Stomach smooth muscle (tissue), 2 donors: ENCODE data around the gene FIBIN.
"Not testable (repeated sequence)": the region's sequence is repeated elsewhere in the genome, so short reads cannot be mapped to it uniquely, and the experiment has no call there.

Source experiments
- H3K27ac ChIP-seq: one replicate; pipeline ENCODE4 v1.7.0; 2013; ENCODE audit warnings: mild to moderate bottlenecking, low read length, inconsistent platforms
- H3K27me3 ChIP-seq, 2 donors: one replicate each; pipeline ENCODE4 v1.7.0; 2013; ENCODE audit warnings: low read length in 2 of 2; ENCODE audit not compliant: insufficient read depth in 2 of 2, control insufficient read depth in 1 of 2
- H3K36me3 ChIP-seq, 2 donors: one replicate each; pipeline ENCODE4 v1.7.0; 2013; ENCODE audit warnings: low read length in 2 of 2; ENCODE audit not compliant: control insufficient read depth in 2 of 2, insufficient read depth in 2 of 2
- H3K4me1 ChIP-seq: one replicate; pipeline ENCODE4 v1.7.0; 2013; ENCODE audit warnings: low read length; ENCODE audit not compliant: control insufficient read depth, insufficient read depth
- H3K4me3 ChIP-seq, 2 donors: one replicate each; pipeline ENCODE4 v1.7.0; 2013; ENCODE audit warnings: low read length in 2 of 2
- H3K9ac ChIP-seq, 2 donors: one replicate each; pipeline ENCODE4 v1.7.0; 2013; ENCODE audit warnings: low read length in 2 of 2, mild to moderate bottlenecking in 1 of 2
- H3K9me3 ChIP-seq, 2 donors: one replicate each; pipeline ENCODE4 v1.7.0; 2013; ENCODE audit warnings: low read length in 2 of 2; ENCODE audit not compliant: control insufficient read depth in 2 of 2
- donor health status: healthy.
- donor health status: Pancreatic carcinoma.

Gene FIBIN

GRCh38 chr11:26958005-26958701, 35.8 kb upstream of the FIBIN start:
- no peaks in the 10 kb centered on the region for H3K4me1 ChIP-seq
- H3K27ac ChIP-seq, result no peak overlapping the region
- no peak overlapping the region for H3K9ac ChIP-seq
- H3K4me3 ChIP-seq, result no peak overlapping the region
- H3K36me3 ChIP-seq, result no peaks in the 10 kb centered on the region
- H3K27me3 ChIP-seq, result no peaks in the 10 kb centered on the region
- H3K9me3 ChIP-seq, result no peaks in the 10 kb centered on the region

DNA sequence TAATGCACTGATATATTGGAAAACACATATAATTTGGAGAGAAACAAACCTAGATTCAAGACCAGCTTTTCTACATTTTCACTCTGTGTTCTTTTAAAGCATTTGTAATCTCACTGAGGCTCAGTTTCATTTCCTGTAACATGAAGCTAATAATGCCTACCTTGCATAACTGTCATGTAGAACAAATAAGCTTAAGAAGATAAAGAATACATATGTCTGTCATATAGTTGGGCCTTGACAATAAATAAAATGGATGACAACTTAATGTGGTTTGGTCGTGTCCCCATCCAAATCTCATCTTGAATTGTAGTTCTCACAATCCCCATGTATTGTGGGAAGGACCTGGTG, 35.2 kb upstream of the FIBIN start:
- Histone ChIP-seq H3K4me1 (no peaks in the 10 kb centered on the region), H3K36me3 (no peaks in the 10 kb centered on the region), H3K27me3 (no peaks in the 10 kb centered on the region), H3K9ac (no peak overlapping the region), H3K9me3 (no peaks in the 10 kb centered on the region), H3K4me3 (no peak overlapping the region), H3K27ac (no peak overlapping the region)

DNA sequence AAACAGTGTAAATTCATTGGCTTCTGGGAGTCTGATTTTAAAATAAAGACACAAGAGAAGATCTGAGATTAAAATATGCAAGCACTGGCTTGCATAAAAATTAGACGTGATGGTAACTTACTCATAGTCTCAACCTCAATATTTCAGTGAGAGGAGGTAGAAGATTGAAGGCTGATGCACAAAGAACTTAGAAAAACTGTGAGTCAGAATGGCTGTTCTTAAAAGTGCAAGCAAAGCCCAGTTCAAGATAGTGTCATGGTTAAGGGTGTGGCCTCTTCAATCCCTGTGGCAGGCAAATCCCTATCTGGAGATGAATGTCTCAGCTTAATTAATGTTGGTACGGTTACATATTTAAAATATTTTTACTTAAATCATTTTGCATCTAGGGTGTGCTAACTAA, 33.6 kb upstream of the FIBIN start:
- no peak overlapping the region for H3K9ac ChIP-seq
- no peaks in the 10 kb centered on the region for H3K36me3 ChIP-seq
- no peaks in the 10 kb centered on the region for H3K9me3 ChIP-seq
- no peak overlapping the region for H3K4me3 ChIP-seq
- no peaks in the 10 kb centered on the region for H3K27me3 ChIP-seq
- no peak overlapping the region for H3K27ac ChIP-seq
- peaks cover 6% of the 10 kb centered on the region for H3K4me1 ChIP-seq

DNA sequence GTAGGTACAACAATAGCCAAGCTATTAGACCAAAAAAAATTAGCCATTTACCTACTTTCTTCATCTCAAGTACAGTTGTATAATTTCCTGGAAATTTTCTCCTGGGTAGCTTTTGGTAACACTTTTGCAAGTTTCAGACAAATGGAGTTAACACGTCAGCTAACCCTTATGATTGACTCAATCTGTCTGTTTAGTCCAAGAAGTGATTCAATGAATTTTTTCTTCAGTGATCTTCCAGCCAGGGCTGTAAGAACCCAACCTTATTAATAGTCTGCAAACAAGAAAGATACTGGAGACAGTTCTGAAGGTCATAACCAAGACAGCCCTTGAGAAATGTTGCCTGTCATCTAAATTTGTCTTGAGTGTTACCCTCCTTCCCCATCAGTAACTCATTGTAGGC, 30.1 kb upstream of the FIBIN start:
- no peaks in the 10 kb centered on the region for H3K36me3 ChIP-seq
- H3K9ac ChIP-seq, result no peak overlapping the region
- H3K4me1 ChIP-seq, result peaks cover 6% of the 10 kb centered on the region
- no peaks in the 10 kb centered on the region for H3K9me3 ChIP-seq
- no peak overlapping the region for H3K4me3 ChIP-seq
- no peaks in the 10 kb centered on the region for H3K27me3 ChIP-seq
- no peak overlapping the region for H3K27ac ChIP-seq

- H3K9me3 ChIP-seq, result no peaks in the 10 kb centered on the region
- no peak overlapping the region for H3K9ac ChIP-seq
- no peaks in the 10 kb centered on the region for H3K36me3 ChIP-seq
- no peak overlapping the region for H3K4me3 ChIP-seq
- H3K4me1 ChIP-seq, result peaks cover 6% of the 10 kb centered on the region
- H3K27ac ChIP-seq, result no peak overlapping the region
- no peaks in the 10 kb centered on the region for H3K27me3 ChIP-seq
These were observed 29.6 kb upstream of the FIBIN start for GRCh38 chr11:26964339-26964738.

- not testable (repeated sequence) for H3K27me3 ChIP-seq, H3K27ac ChIP-seq
These were observed 28.9 kb upstream of the FIBIN start for GRCh38 chr11:26964847-26965485.

GRCh38 chr11:26971961-26972360, 22.0 kb upstream of the FIBIN start:
- H3K4me1 ChIP-seq, result peaks cover 6% of the 10 kb centered on the region
- no peak overlapping the region for H3K4me3 ChIP-seq
- H3K27ac ChIP-seq, result no peak overlapping the region
- H3K36me3 ChIP-seq, result no peaks in the 10 kb centered on the region
- no peaks in the 10 kb centered on the region for H3K27me3 ChIP-seq
- H3K9me3 ChIP-seq, result no peaks in the 10 kb centered on the region
- H3K9ac ChIP-seq, result no peak overlapping the region

More at GRCh38 chr11:26964847-26965485, 28.9 kb upstream of the FIBIN start:
- H3K4me3 ChIP-seq, H3K36me3 ChIP-seq, H3K9ac ChIP-seq, H3K4me1 ChIP-seq, H3K9me3 ChIP-seq: not testable (repeated sequence)

DNA sequence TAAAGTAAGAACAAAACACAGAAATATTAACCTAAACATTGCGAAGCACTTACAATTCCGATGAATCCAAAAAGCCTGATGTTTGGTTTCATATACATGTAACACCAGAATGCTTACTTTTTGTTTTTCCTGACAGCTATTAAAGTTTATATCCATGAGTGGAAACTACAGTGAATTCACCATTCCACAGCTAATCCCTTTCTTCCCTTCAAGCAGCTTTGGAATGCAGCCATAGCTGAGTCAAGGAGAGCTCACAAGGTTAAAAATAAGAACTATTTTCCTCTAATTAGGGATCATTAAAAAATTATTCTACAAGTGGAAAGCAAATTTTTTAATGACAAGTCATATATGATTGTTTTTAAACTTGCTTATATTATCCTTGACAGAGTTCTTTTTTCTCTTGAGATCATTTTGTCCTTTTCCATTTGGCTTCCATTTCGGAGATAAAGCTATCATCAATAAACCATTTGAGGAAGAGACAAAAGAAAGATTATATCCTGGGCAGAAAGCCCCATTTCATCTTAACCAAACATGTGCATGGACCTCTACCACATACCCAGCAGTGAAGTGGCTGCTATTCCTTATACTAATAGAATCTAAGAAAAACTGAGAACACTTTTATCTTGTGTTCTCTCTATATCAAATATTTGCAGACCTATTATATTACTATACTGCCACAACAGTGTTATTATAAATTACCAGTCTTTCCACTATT, 19.7 kb upstream of the FIBIN start:
- H3K9ac ChIP-seq, result no peak overlapping the region
- H3K4me1 ChIP-seq, result peaks cover 6% of the 10 kb centered on the region
- H3K27ac ChIP-seq, result peak overlapping the region; percentile 24
- no peaks in the 10 kb centered on the region for H3K36me3 ChIP-seq
- no peak overlapping the region for H3K4me3 ChIP-seq
- H3K9me3 ChIP-seq, result no peaks in the 10 kb centered on the region
- no peaks in the 10 kb centered on the region for H3K27me3 ChIP-seq

DNA sequence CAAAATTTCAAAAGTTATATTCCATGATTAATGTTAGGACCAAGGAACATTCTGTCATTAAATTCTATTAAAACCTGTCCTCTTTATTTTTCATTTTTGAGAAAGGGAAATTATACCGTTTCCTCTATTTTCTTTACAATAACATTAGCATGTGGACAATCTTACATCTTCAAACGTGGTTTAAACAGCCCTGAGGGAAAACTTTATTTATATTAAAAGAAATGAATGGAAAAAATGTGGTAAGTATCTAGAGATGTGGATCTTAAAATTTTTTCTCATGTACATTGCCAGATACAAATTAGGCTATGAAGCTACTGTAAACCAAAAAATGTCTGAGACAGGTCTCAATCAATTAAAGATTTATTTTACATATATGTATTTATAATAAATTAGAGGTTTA, 18.9 kb upstream of the FIBIN start:
- Histone ChIP-seq H3K27me3 (no peaks in the 10 kb centered on the region), H3K4me3 (no peak overlapping the region), H3K27ac (peak overlapping the region; percentile 24), H3K9me3 (no peaks in the 10 kb centered on the region), H3K4me1 (peaks cover 6% of the 10 kb centered on the region), H3K9ac (no peak overlapping the region), H3K36me3 (no peaks in the 10 kb centered on the region)

- H3K4me3 ChIP-seq, result no peak overlapping the region
- H3K27ac ChIP-seq, result peak overlapping the region; percentile 32
- no peaks in the 10 kb centered on the region for H3K36me3 ChIP-seq
- H3K4me1 ChIP-seq, result peaks cover 6% of the 10 kb centered on the region
- no peak overlapping the region for H3K9ac ChIP-seq
- H3K9me3 ChIP-seq, result no peaks in the 10 kb centered on the region
- H3K27me3 ChIP-seq, result no peaks in the 10 kb centered on the region
These were observed 17.5 kb upstream of the FIBIN start for GRCh38 chr11:26976389-26976788.

- H3K4me1 ChIP-seq, H3K4me3 ChIP-seq: not testable (repeated sequence)
These were observed 16.7 kb upstream of the FIBIN start for GRCh38 chr11:26977209-26977608.

More at GRCh38 chr11:26977209-26977608, 16.7 kb upstream of the FIBIN start:
- not testable (repeated sequence) for H3K9ac ChIP-seq, H3K27me3 ChIP-seq, H3K27ac ChIP-seq, H3K36me3 ChIP-seq, H3K9me3 ChIP-seq
